GM19452 (cell line): ENCODE measurements around the gene CDHR2.

ENCODE experiments used
- ATAC-seq: cut with Tn5 transposase; IDR thresholded peaks from one replicate; pipeline ENCODE4 v1.9.1; 2021; ENCODE audit not compliant: unreplicated experiment

CDHR2 gene

GRCh38 chr5:176548967-176549444 is at the start of gene CDHR2:
CDHR2 (plus strand) TSS chr5:176549342; CDS start chr5:176565353, 16,011 bp downstream.
- ATAC-seq = no peak

GRCh38 chr5:176500511-176500910 is 48.6 kb upstream of the CDHR2 start:
- no peak for ATAC-seq

- ATAC-seq = no peak
Observed at GRCh38 chr5:176501333-176501732, 47.8 kb upstream of the CDHR2 start.

GRCh38 chr5:176503496-176503895 is 45.6 kb upstream of the CDHR2 start:
- no peak for ATAC-seq

GRCh38 chr5:176507911-176508310 is 41.2 kb upstream of the CDHR2 start:
- no peak for ATAC-seq

- ATAC-seq = no peak
Observed at GRCh38 chr5:176508603-176509002, 40.5 kb upstream of the CDHR2 start.

- ATAC-seq = no peak
Observed at GRCh38 chr5:176513788-176514187, 35.4 kb upstream of the CDHR2 start.

GRCh38 chr5:176514244-176514950 is 34.7 kb upstream of the CDHR2 start:
- ATAC-seq = no peak

GRCh38 chr5:176515396-176515795 is 33.7 kb upstream of the CDHR2 start:
- no peak for ATAC-seq

- no peak for ATAC-seq
Observed at GRCh38 chr5:176517053-176517661, 32.0 kb upstream of the CDHR2 start.

GRCh38 chr5:176519810-176520720 is 29.1 kb upstream of the CDHR2 start:
- ATAC-seq = no peak

GRCh38 chr5:176521286-176521685 is 27.9 kb upstream of the CDHR2 start:
- no peak for ATAC-seq

- ATAC-seq = no peak
Observed at GRCh38 chr5:176521699-176522263, 27.4 kb upstream of the CDHR2 start.

GRCh38 chr5:176524138-176524537 is 25.0 kb upstream of the CDHR2 start:
- no peak for ATAC-seq

- ATAC-seq = no peak
Observed at GRCh38 chr5:176524987-176525386, 24.2 kb upstream of the CDHR2 start.

GRCh38 chr5:176525677-176526076 is 23.5 kb upstream of the CDHR2 start:
- no peak for ATAC-seq

- no peak for ATAC-seq
Observed at GRCh38 chr5:176526462-176526861, 22.7 kb upstream of the CDHR2 start.

GRCh38 chr5:176527246-176528222 is 21.6 kb upstream of the CDHR2 start:
- no peak for ATAC-seq

- ATAC-seq = no peak
Observed at GRCh38 chr5:176528301-176528700, 20.8 kb upstream of the CDHR2 start.

GRCh38 chr5:176528761-176529115 is 20.4 kb upstream of the CDHR2 start:
- ATAC-seq = no peak
